Endometrium (tissue), 2 donors: ENCODE results near the gene CNP.

Source experiments
- FAIRE-seq: peaks from 2 replicates; lab custom pipeline; 2012; peaks lifted over from hg19 to GRCh38; lab: Jason Lieb, UNC
- donor health status: control.
- donor health status: control.

CNP gene

GRCh38 chr17:41972571-41973407 is 6.2 kb downstream of the CNP start:
- no peak for FAIRE-seq

- no peak for FAIRE-seq
Observed at GRCh38 chr17:41973408-41973811, 6.8 kb downstream of the CNP start.

GRCh38 chr17:41974031-41974430 is 7.4 kb downstream of the CNP start:
- FAIRE-seq = no peak

DNA sequence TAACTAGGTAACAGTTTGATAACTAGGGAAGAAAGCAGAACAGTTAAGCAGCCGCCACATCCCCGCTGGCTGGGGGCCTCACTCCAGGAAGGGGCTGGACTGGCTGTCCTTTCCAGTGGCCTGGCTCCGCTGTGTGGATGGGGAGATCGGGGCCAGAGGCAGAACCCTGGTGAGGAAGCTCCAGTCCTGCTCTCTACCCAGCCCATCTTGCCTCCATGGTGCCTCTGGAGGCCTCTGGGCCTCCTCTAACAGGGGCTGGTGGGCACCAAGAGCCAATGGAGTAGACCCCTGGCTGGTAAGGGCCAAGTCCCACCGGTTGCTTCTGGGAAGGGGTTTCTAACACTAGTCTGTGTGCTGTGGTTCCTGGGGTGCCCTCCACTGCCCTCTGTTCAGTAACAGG is 8.1 kb downstream of the CNP start:
- FAIRE-seq = no peak

GRCh38 chr17:41975099-41976083 is 8.8 kb downstream of the CNP start:
- no peak for FAIRE-seq

DNA sequence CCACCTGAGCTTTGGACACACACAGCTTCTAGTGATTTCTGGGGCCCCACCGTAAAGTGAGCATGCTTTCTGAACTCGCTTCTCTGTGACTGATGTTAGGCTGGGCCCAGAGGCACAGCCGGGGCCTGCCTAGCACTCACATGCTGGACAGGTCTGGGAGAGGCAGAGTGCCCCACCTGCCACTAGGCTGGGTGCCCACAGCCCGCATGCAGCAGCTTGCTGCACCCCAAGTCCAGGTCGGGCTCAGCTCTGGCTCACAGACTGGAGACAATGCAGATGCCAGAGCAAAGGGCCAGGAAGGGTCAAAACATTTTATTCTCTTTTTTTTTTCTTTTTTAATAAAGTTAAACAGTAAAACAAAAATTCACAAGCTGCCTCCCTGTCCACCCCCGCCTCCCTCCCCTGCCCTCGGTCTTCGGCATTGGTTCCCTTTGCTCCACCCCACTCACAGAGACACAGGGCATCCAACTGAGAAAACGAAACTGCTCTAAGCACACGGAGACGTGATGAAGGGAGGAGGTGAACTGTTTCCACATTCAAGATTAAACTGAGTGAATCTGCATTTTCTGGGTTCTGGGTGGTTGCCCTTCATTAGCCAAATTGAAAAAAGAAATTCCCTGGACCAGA is 9.7 kb downstream of the CNP start:
- no peak for FAIRE-seq

GRCh38 chr17:41977991-41978390 is 11.4 kb downstream of the CNP start:
- FAIRE-seq = no peak

- FAIRE-seq = no peak
Observed at GRCh38 chr17:41982026-41982760, 15.6 kb downstream of the CNP start.

- FAIRE-seq = no peak
Observed at GRCh38 chr17:41984454-41984853, 17.9 kb downstream of the CNP start.

DNA sequence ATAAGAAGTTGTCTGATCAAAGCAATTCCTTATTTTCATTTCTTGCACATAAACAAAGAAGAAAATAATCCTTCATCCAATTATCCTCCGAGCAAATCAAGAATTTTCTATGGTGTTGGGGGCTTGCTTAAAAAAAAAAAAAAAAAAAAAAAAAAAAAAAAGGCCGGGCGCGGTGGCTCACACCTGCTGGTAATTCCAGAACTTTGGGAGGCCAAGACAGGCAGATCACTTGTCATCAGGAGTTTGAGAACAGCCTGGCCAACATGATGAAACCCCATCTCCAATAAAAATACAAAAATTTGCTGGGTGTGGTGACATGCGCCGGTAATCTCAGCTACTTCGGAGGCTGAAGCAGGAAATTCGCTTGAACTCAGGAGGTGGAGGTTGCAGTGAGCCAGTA is 19.3 kb downstream of the CNP start:
- FAIRE-seq = no peak

GRCh38 chr17:41986634-41987033 is 20.0 kb downstream of the CNP start:
- no peak for FAIRE-seq

DNA sequence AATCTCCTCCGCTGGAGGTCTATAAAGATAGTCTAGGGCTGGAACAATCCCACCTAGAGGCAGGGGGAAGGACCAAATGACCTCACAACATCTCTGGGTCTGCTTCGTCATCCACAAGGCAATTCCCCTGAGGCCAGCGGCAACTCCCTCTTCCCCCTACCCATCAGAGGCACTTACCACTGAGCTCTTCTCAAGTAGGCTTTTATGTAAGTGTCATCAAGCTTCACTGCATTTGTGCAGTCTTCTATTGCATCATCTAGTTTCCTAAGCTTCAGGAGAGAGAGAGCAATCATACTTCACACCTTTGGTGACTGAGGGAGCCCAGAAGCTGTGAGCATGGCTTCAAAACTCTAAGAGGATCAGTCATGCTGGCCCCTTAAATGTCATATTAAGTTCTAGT is 21.0 kb downstream of the CNP start:
- FAIRE-seq = no peak

GRCh38 chr17:41988418-41988817 is 21.8 kb downstream of the CNP start:
- FAIRE-seq = no peak

DNA sequence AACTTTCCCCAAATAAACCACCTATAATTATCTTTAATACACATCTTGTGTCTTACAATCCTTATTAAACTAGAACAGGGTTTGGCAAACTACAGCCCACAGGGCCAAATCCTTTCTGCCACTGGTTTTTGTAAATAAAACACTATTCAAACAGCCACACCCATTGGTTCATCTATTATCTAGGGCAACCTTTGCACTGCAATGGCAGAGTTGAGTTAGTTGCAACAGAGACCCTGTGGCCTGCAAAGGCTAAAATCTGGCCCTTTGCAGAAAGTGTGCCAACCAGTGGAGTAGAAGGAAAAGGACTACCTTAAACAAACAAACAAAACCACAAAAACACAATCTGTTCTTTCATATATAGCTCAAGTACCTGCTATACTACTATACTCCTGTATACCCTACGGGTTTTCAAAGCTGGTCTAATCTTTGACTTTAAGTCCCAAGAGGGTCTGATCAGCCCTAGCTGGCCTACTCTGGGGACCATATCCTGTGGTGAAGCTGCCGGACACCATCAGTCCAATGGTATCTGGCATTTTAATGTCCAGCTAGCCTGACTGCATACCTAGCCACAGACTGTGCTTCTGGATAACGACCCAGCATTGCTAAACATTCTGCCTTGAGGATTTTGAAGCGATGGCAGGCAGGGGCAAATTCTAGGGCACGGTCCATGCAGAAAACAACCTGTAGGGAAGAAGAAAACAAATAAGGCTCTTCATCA is 23.3 kb downstream of the CNP start:
- no peak for FAIRE-seq

DNA sequence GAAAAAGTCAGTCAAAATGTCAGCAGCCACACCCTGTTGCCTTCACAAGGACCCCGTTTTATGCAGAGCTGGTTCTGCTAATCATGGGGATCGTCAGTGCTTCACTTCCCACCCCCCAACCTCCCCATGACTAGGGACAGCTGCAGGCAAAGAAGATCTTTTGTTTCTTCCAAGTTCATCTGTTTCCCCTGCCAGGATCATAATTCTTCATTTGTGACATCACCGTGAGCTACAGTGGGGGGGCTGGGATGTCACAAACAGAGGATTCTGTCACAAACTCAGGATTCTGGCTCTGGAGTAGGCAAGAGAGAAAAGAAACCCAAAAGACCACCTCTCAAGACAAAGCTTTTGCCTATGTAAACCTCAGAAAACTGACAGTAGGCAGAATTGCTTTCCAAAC is 26.0 kb downstream of the CNP start:
- FAIRE-seq = no peak

DNA sequence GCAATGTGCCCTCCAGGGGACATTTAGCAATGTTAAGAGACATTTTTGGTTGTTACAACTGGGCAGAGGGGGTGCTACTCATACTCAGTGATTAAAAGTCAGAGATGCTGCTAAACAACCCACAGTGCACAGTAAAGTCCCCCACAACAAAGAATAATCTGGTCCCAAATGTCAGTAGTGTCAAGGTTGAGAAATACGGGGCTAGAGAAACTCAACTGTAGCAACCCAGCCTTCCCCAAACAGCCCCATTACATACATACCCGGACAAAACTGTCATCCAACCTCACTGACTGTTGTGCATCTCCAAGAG is 30.2 kb downstream of the CNP start:
- no peak for FAIRE-seq

DNA sequence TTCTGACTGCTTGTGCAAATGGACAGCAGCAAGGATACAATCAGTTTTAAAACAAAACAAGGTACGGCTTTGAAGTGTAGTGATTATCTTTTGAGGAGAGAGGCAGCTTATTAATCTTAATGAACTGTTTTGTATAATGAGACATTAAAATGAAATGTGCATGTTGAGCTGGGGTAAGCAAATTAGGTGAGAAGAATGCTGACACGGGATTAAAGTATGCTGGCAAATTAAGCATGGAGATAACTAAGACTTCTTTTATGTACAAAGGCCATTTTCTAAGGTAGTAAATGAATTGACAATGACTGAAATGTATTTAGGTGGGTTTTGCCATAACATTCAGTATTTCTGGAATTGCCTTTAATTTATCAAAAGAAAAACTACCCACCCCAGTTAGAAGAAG is 31.9 kb downstream of the CNP start:
- no peak for FAIRE-seq

- no peak for FAIRE-seq
Observed at GRCh38 chr17:42000413-42001133, 34.0 kb downstream of the CNP start.

DNA sequence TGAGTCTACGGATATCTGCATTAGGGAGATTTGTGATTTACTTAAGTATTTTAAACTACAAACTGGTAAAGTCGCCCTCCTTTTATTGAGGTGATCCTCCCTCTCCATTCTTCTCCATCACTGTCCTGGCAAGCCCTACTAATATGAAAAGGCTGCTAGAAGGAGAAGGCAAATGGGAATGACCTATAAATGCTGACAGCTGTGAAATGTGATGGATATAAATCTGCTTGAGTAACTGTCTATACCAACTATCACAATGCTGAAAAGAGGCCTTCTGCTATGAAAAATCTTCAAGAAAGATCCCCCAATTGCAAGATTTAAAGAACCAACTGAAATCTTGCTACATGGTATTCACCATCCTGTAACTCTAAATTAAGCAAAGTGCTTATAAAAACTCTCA is 35.1 kb downstream of the CNP start:
- no peak for FAIRE-seq

DNA sequence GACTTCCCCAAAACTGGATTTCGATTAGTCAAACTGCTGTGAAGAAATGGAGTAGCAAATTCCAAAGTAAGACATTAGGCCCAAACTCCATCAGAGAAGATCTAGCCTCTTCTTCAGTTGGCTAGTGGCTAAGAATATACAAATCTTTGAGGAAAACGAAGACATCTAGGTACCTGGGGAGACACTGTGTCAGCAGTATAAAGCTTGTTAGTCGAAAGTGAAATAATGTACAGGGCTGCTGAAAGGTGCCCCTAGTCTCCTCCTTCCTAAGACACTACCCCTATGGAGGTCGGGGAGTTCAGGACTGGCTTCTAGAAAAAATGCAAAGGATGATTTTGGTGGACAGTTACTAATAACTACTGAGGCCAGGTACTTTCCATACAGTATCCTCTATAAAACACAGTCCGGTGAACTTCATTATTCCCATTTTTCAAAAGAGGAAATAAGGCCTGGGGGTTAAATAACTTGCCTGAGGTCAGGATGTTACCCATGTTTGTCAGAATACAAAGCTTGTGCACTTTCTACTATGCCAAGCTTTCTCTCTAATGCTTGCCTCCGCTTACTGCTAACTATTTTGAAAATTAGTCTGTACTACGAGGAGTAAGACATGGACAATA is 35.7 kb downstream of the CNP start:
- no peak for FAIRE-seq
